Erythroblast (primary cell): ENCODE measurements around the gene FURIN.

Experiments used
- GATA1 ChIP-seq: IDR thresholded peaks from 2 replicates; pipeline ENCODE4 v1.6.1; 2011; ENCODE audit warnings: low read depth, mild to moderate bottlenecking, control low read depth, low read length, moderate library complexity
- POLR2A ChIP-seq: IDR thresholded peaks from 2 replicates; pipeline ENCODE4 v1.6.1; 2011; ENCODE audit warnings: mild to moderate bottlenecking, low read length

- no peak for TF ChIP-seq POLR2A
- no peak for TF ChIP-seq GATA1
Observed at GRCh38 chr15:90924375-90924774, 56.0 kb downstream of the FURIN start.
